ENCODE data around the gene DCC.

DCC gene

GRCh38 chr18:53319628-53320027 is 979.6 kb downstream of the DCC start:
- H3K79me2 ChIP-seq (ENCODE audit: insufficient read depth, low read depth) = no peaks in the 10 kb centered on the region
- H3K9ac ChIP-seq = no peak overlapping the region
- no peak overlapping the region for H2AFZ ChIP-seq (ENCODE audit: low read depth)
- H3K4me3 ChIP-seq (IDR thresholded peaks at IDR 0.05; ENCODE audit: insufficient read depth, low read depth, low read length) = no peak overlapping the region
- H3K27me3 ChIP-seq (ENCODE audit: insufficient read depth, low read depth) = no peaks in the 10 kb centered on the region
- no peak for TF ChIP-seq CTCF (conservative IDR thresholded peaks at IDR 0.05; ENCODE audit: low read depth, low read length)
- no peak overlapping the region for H3K4me2 ChIP-seq
- no peak overlapping the region for H3K27ac ChIP-seq
- H4K20me1 ChIP-seq (ENCODE audit: insufficient read depth) = no peaks in the 10 kb centered on the region
- H3K4me1 ChIP-seq (ENCODE audit: low read depth, poor library complexity, severe bottlenecking) = no peaks in the 10 kb centered on the region
- no peaks in the 10 kb centered on the region for H3K36me3 ChIP-seq (ENCODE audit: insufficient read depth)

- H3K4me3 ChIP-seq (IDR thresholded peaks at IDR 0.05; ENCODE audit: insufficient read depth, low read depth, low read length) = no peak overlapping the region
- H3K36me3 ChIP-seq (ENCODE audit: insufficient read depth) = no peaks in the 10 kb centered on the region
- no peak overlapping the region for H3K4me2 ChIP-seq
- H2AFZ ChIP-seq (ENCODE audit: low read depth) = no peak overlapping the region
- no peaks in the 10 kb centered on the region for H3K4me1 ChIP-seq (ENCODE audit: low read depth, poor library complexity, severe bottlenecking)
- H3K79me2 ChIP-seq (ENCODE audit: insufficient read depth, low read depth) = no peaks in the 10 kb centered on the region
- no peak overlapping the region for H3K9ac ChIP-seq
- no peak for TF ChIP-seq CTCF (conservative IDR thresholded peaks at IDR 0.05; ENCODE audit: low read depth, low read length)
- H3K27ac ChIP-seq = no peak overlapping the region
- no peaks in the 10 kb centered on the region for H4K20me1 ChIP-seq (ENCODE audit: insufficient read depth)
- H3K27me3 ChIP-seq (ENCODE audit: insufficient read depth, low read depth) = no peaks in the 10 kb centered on the region
Measured at GRCh38 chr18:53322163-53322562, 982.2 kb downstream of the DCC start.

- H3K27ac ChIP-seq = no peak overlapping the region
- no peak for TF ChIP-seq CTCF (conservative IDR thresholded peaks at IDR 0.05; ENCODE audit: low read depth, low read length)
- H3K9ac ChIP-seq = no peak overlapping the region
- no peaks in the 10 kb centered on the region for H3K79me2 ChIP-seq (ENCODE audit: insufficient read depth, low read depth)
- no peaks in the 10 kb centered on the region for H3K36me3 ChIP-seq (ENCODE audit: insufficient read depth)
- H3K27me3 ChIP-seq (ENCODE audit: insufficient read depth, low read depth) = no peaks in the 10 kb centered on the region
- no peak overlapping the region for H3K4me3 ChIP-seq (IDR thresholded peaks at IDR 0.05; ENCODE audit: insufficient read depth, low read depth, low read length)
- H2AFZ ChIP-seq (ENCODE audit: low read depth) = no peak overlapping the region
- H4K20me1 ChIP-seq (ENCODE audit: insufficient read depth) = no peaks in the 10 kb centered on the region
- H3K4me1 ChIP-seq (ENCODE audit: low read depth, poor library complexity, severe bottlenecking) = no peaks in the 10 kb centered on the region
- H3K4me2 ChIP-seq = no peak overlapping the region
Measured at GRCh38 chr18:53324353-53324752, 984.4 kb downstream of the DCC start.

- H3K27ac ChIP-seq = no peak overlapping the region
- no peak overlapping the region for H3K9ac ChIP-seq
- H2AFZ ChIP-seq (ENCODE audit: low read depth) = no peak overlapping the region
- no peak for TF ChIP-seq CTCF (conservative IDR thresholded peaks at IDR 0.05; ENCODE audit: low read depth, low read length)
- H3K4me1 ChIP-seq (ENCODE audit: low read depth, poor library complexity, severe bottlenecking) = no peaks in the 10 kb centered on the region
- H4K20me1 ChIP-seq (ENCODE audit: insufficient read depth) = no peaks in the 10 kb centered on the region
- H3K4me2 ChIP-seq = no peak overlapping the region
- no peaks in the 10 kb centered on the region for H3K79me2 ChIP-seq (ENCODE audit: insufficient read depth, low read depth)
- H3K36me3 ChIP-seq (ENCODE audit: insufficient read depth) = no peaks in the 10 kb centered on the region
- no peak overlapping the region for H3K4me3 ChIP-seq (IDR thresholded peaks at IDR 0.05; ENCODE audit: insufficient read depth, low read depth, low read length)
- H3K27me3 ChIP-seq (ENCODE audit: insufficient read depth, low read depth) = no peaks in the 10 kb centered on the region
Measured at GRCh38 chr18:53360501-53361443, 1020.8 kb downstream of the DCC start.

Measured in KMS-11 (cell line).